A549 (cell line): Measurements from ENCODE around the gene SHISAL1.

Source experiments
- CHD2 ChIP-seq: fragments of 150-350 bp; IDR thresholded peaks from 2 replicates; pipeline ENCODE4 v1.6.1; 2014; ENCODE audit warnings: low read length; ENCODE audit not compliant: partially characterized antibody
- CTCF ChIP-seq: fragments of >200 bp; sonication (Bioruptor Twin); formaldehyde crosslinking; IDR thresholded peaks from 3 replicates; pipeline ENCODE4 v1.5.1; 2016
- EP300 ChIP-seq, 2 experiments: fragments of >200 bp; sonication (Bioruptor Twin); formaldehyde crosslinking; IDR thresholded peaks; 2 replicates in 1 of 2; 3 replicates in 1 of 2; pipeline ENCODE4 v1.6.1; 2016 to 2017
- MAZ ChIP-seq: fragments of 150-350 bp; IDR thresholded peaks from 2 replicates; pipeline ENCODE4 v1.6.1; 2014; ENCODE audit warnings: antibody characterized with exemption, low read depth, low read length, borderline replicate concordance
- NFE2L2 ChIP-seq: fragments of 150-350 bp; conservative IDR thresholded peaks from 2 replicates; pipeline ENCODE4 v1.6.1; 2014; ENCODE audit warnings: low read length
- PBX3 ChIP-seq: IDR thresholded peaks from 2 replicates; pipeline ENCODE4 v1.6.1; 2012
- POLR2A ChIP-seq: IDR thresholded peaks from 2 replicates; pipeline ENCODE4 v1.6.1; 2012; ENCODE audit warnings: mild to moderate bottlenecking, low read length
- RARB ChIP-seq: fragments of 250-450 bp; sonication (Bioruptor Pico); IDR thresholded peaks from 2 replicates; pipeline ENCODE4 v1.8.0; 2021; ENCODE audit warnings: mild to moderate bottlenecking, moderate library complexity
- RCOR1 ChIP-seq: fragments of 150-350 bp; IDR thresholded peaks from 2 replicates; pipeline ENCODE4 v1.6.1; 2014; ENCODE audit warnings: antibody characterized with exemption, low read length, low read depth
- REST ChIP-seq: fragments of 200-600 bp; sonication (generic); IDR thresholded peaks from 2 replicates; pipeline ENCODE4 v1.6.1; 2016; ENCODE audit warnings: antibody characterized with exemption, mild to moderate bottlenecking, moderate library complexity

- TF ChIP-seq EP300 (IDR thresholded peaks at IDR 0.05) (no peak), POLR2A (no peak), CHD2 (no peak), PBX3 (no peak), NFE2L2 (no peak), REST (no peak), RARB (CRISPR knock-in tag) (no peak), CTCF (no peak), RCOR1 (no peak), MAZ (no peak)
Measured at GRCh38 chr22:44359496-44360110, 46.9 kb upstream of the SHISAL1 start.
